Measurements from ENCODE around the gene F11. TPM values are rescaled to one million over a fixed set of nuclear protein-coding genes. Genes with fewer than 3 reads are reported as not detected.

Gene F11
- total RNA-seq, result not detected

- intact Hi-C loops (cut with DNase I), result no loop called here
- DNase-seq, result no peak
- Histone ChIP-seq H3K4me3 (no peak within 1 kb of the TSS), H3K27me3 (no peaks in the 10 kb centered on the region), H3K36me3 (no peaks in the 10 kb centered on the region), H3K4me1 (peaks cover 0 to 1% (median 0%) of the 10 kb centered on the region in 3 donors), H3K9me3 (no peaks in the 10 kb centered on the region), H3K27ac (no peak within 1 kb of the TSS)
- WGBS, 2 donors, result 68 to 74% methylated on average over 10 of the region's 10 CpGs
- TF ChIP-seq POLR2A (IDR thresholded peaks at IDR 0.05) (no peak), CTCF (IDR thresholded peaks at IDR 0.05) (no peak)
Measured at GRCh38 chr4:186265683-186266652, at the start of gene F11. Gene F11, plus strand, starts transcription at chr4:186266189. Its CDS starts 948 bp downstream, at chr4:186267137.

- H3K27me3 ChIP-seq, result no peaks in the 10 kb centered on the region
- WGBS, 2 donors, result 57 to 62% methylated on average over 8 of the region's 8 CpGs
- no peak overlapping the region for H3K4me3 ChIP-seq
- no peaks in the 10 kb centered on the region for H3K36me3 ChIP-seq
- H3K27ac ChIP-seq, result no peak overlapping the region
- no peak for DNase-seq
- no peak for TF ChIP-seq CTCF (IDR thresholded peaks at IDR 0.05)
- no peak for TF ChIP-seq POLR2A (IDR thresholded peaks at IDR 0.05)
- intact Hi-C loops (cut with DNase I), result no loop called here
- no peaks in the 10 kb centered on the region for H3K9me3 ChIP-seq
- H3K4me1 ChIP-seq, result no peaks in the 10 kb centered on the region
Measured at GRCh38 chr4:186216465-186217024, 49.4 kb upstream of the F11 start.

- no peaks in the 10 kb centered on the region for H3K27me3 ChIP-seq
- H3K4me1 ChIP-seq, result no peaks in the 10 kb centered on the region
- no peaks in the 10 kb centered on the region for H3K36me3 ChIP-seq
- DNase-seq, result no peak
- H3K9me3 ChIP-seq, result no peaks in the 10 kb centered on the region
- no peak overlapping the region for H3K4me3 ChIP-seq
- 60 to 83% methylated on average over 1 of the region's 1 CpG for WGBS, 2 donors
- TF ChIP-seq POLR2A (IDR thresholded peaks at IDR 0.05) (no peak), CTCF (IDR thresholded peaks at IDR 0.05) (no peak)
- H3K27ac ChIP-seq, result no peak overlapping the region
- intact Hi-C loops (cut with DNase I), result no loop called here
Measured at GRCh38 chr4:186217733-186218293, 48.2 kb upstream of the F11 start.

GRCh38 chr4:186221624-186222023 lies 44.4 kb upstream of the F11 start:
- intact Hi-C loops (cut with DNase I), result no loop called here
- DNase-seq, result no peak
- no peak for TF ChIP-seq CTCF (IDR thresholded peaks at IDR 0.05)
- no peak for TF ChIP-seq POLR2A (IDR thresholded peaks at IDR 0.05)
- H3K36me3 ChIP-seq, result no peaks in the 10 kb centered on the region
- no peak overlapping the region for H3K4me3 ChIP-seq
- no peak overlapping the region for H3K27ac ChIP-seq
- H3K4me1 ChIP-seq, result no peaks in the 10 kb centered on the region
- 81 to 83% methylated on average over 1 of the region's 1 CpG for WGBS, 2 donors
- no peaks in the 10 kb centered on the region for H3K9me3 ChIP-seq
- H3K27me3 ChIP-seq, result no peaks in the 10 kb centered on the region

GRCh38 chr4:186225848-186226247 lies 40.1 kb upstream of the F11 start:
- H3K4me3 ChIP-seq, result no peak overlapping the region
- H3K4me1 ChIP-seq, result no peaks in the 10 kb centered on the region
- no peaks in the 10 kb centered on the region for H3K27me3 ChIP-seq
- TF ChIP-seq CTCF (IDR thresholded peaks at IDR 0.05), result no peak
- no peak for TF ChIP-seq POLR2A (IDR thresholded peaks at IDR 0.05)
- H3K36me3 ChIP-seq, result no peaks in the 10 kb centered on the region
- no peak for DNase-seq
- no peak overlapping the region for H3K27ac ChIP-seq
- intact Hi-C loops (cut with DNase I), result no loop called here
- no peaks in the 10 kb centered on the region for H3K9me3 ChIP-seq

Measured in esophagus squamous epithelium (tissue), 5 donors.